Activated naive CD8-positive, alpha-beta T cell treated with anti-CD3 and anti-CD28 coated beads for 36 hours (primary cell): ENCODE data around the gene RASA3. TPM values are rescaled to one million over a fixed set of nuclear protein-coding genes. Genes with fewer than 3 reads are reported as not detected.

ENCODE experiments used
- DNase-seq: peaks from one replicate; pipeline ENCODE4 v3.0.0; 2021
- H3K27ac Mint-ChIP-seq: one replicate; pipeline ENCODE4 v1.8.0; 2022; ENCODE audit warnings: mild to moderate bottlenecking, moderate library complexity, mixed read lengths
- H3K27me3 Mint-ChIP-seq: one replicate; pipeline ENCODE4 v1.8.0; 2022; ENCODE audit warnings: mild to moderate bottlenecking, mixed read lengths
- H3K36me3 Mint-ChIP-seq: one replicate; pipeline ENCODE4 v1.8.0; 2021; ENCODE audit warnings: mild to moderate bottlenecking, mixed read lengths
- H3K4me1 Mint-ChIP-seq: one replicate; pipeline ENCODE4 v1.8.0; 2021; ENCODE audit warnings: mixed read lengths
- H3K4me3 Mint-ChIP-seq: one replicate; pipeline ENCODE4 v1.8.0; 2022; ENCODE audit warnings: mild to moderate bottlenecking, moderate library complexity, mixed read lengths
- H3K9me3 Mint-ChIP-seq: one replicate; pipeline ENCODE4 v1.8.0; 2022; ENCODE audit warnings: mixed read lengths
- total RNA-seq, 2 experiments: library from RNA; stranded (reverse); gene quantifications; one replicate each; pipeline ENCODE4 v1.2.3, GENCODE V29; 2021

The RASA3 gene
- total RNA-seq, 2 experiments from 2014 or later = 25.6 to 26.5 TPM

DNA sequence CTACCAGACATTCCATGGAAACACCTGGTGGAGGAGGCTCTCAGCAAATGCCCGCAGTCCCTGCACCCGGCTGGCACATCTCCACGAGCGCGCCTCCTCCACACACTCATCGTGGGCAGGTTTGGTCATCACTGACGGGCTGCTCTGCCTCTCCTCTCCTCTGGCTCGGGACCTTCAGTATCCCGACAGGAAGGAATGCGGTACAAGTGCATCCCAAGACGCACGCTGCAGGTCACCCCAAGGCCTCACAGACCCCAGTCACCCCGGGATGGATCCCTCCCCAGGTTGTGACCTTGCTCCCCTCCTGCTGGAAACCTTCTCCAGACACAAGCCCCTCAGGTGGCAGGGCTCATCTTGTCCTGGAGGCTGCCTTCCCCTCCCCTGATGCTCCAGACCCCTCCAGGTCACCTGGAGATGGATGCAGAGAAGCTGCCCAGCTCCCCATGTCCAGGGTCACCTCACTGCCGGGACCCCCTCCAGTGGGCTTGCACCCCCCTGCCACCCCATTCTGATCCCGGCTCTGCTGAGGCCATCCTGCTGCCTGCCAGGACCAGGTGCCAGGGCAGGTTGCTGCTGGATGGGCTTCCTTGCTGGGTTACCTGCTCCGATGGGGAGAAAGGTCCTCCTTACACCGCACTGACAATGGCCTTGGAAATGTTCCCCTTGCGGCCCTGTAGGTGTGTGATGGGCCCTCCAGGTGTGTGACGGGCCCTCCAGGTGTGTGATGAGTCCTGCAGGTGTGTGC lies 188.4 kb downstream of the RASA3 start:
- H3K27me3 Mint-ChIP-seq = no peaks in the 10 kb centered on the region
- peaks cover 3% of the 10 kb centered on the region for H3K4me1 Mint-ChIP-seq
- DNase-seq = no peak
- H3K27ac Mint-ChIP-seq = no peak overlapping the region
- H3K36me3 Mint-ChIP-seq = no peaks in the 10 kb centered on the region
- H3K4me3 Mint-ChIP-seq = no peak overlapping the region
- no peaks in the 10 kb centered on the region for H3K9me3 Mint-ChIP-seq

DNA sequence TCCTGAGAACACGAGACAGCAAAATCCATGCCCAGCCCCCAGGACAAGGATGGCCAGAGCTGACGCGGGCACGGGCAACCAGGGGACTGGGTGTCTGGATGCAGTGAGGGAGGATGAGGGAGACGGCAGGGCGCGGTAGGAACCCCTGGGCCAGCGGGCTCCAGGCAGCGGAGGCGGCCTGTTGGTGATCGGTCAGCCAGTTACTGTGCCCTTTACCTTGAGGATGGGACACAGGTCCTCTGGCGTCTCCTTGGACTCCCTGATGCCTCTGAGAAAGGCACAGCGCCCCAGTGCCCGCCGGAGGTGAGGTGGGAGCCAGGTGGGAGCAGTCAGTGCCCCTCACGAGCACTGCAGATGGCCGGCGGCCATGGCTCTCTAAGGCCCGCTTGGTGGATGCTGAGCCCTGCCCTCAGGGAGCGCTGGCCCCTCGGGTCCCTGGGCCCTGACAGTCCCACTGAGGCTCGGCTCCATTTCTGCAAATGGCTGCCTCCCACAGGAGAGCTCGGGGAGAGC lies 189.8 kb downstream of the RASA3 start:
- Mint-ChIP-seq H3K4me3 (no peak overlapping the region), H3K4me1 (no peaks in the 10 kb centered on the region), H3K36me3 (no peaks in the 10 kb centered on the region), H3K27me3 (no peaks in the 10 kb centered on the region), H3K27ac (no peak overlapping the region), H3K9me3 (no peaks in the 10 kb centered on the region)
- DNase-seq = no peak

DNA sequence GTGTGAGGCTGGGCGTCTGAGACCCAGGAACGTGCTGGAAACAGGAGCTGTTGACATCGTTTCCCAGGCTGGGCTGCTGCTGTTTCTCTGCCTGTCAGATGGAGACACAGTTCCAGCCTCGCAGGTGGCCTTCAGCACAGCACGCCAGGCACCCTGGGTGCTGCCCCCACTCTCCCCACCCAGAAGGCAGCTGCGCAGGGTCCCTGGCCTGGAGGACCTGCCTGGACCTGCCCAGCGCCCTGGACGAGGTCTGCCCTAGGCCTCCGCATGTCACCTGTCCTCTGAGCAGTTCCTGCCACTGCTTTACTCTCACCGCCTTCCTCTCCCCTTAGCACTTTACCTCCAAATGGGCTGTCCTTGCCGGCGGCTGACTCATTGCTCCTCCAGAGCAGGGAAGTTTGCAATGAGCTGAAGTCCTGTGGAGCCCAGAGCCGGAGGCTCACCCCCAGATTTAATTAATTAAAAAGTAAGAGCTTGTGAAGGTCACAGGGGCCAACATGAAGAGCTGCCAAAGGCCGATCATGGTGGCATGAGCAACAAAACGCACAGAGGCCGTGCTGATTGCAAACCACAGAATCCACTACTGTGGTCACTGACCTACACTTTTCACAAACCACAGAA lies 190.7 kb downstream of the RASA3 start:
- no peaks in the 10 kb centered on the region for H3K4me1 Mint-ChIP-seq
- no peak overlapping the region for H3K4me3 Mint-ChIP-seq
- H3K27ac Mint-ChIP-seq = no peak overlapping the region
- H3K9me3 Mint-ChIP-seq = no peaks in the 10 kb centered on the region
- H3K27me3 Mint-ChIP-seq = no peaks in the 10 kb centered on the region
- DNase-seq = no peak
- H3K36me3 Mint-ChIP-seq = no peaks in the 10 kb centered on the region

DNA sequence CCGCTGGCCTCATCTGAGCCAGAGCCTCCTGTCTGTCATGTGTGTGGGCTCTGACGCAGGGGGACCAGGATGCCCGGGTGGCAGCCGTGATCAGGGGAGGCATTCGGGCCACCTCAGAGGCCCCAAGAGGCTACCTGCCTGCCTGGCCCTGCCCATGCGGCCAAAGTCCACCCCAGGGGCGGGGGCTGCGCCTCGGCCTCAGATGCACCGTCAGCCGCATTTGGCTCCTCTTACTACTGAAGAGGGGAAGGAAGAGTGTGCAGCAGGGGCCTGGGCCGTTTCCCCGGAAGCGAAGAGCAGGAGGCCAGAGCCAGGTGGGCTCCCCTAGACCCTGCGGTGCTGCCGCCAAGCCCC lies 192.5 kb downstream of the RASA3 start:
- Mint-ChIP-seq H3K27me3 (no peaks in the 10 kb centered on the region), H3K4me3 (no peak overlapping the region), H3K4me1 (no peaks in the 10 kb centered on the region), H3K9me3 (no peaks in the 10 kb centered on the region), H3K36me3 (no peaks in the 10 kb centered on the region), H3K27ac (no peak overlapping the region)
- DNase-seq = no peak

DNA sequence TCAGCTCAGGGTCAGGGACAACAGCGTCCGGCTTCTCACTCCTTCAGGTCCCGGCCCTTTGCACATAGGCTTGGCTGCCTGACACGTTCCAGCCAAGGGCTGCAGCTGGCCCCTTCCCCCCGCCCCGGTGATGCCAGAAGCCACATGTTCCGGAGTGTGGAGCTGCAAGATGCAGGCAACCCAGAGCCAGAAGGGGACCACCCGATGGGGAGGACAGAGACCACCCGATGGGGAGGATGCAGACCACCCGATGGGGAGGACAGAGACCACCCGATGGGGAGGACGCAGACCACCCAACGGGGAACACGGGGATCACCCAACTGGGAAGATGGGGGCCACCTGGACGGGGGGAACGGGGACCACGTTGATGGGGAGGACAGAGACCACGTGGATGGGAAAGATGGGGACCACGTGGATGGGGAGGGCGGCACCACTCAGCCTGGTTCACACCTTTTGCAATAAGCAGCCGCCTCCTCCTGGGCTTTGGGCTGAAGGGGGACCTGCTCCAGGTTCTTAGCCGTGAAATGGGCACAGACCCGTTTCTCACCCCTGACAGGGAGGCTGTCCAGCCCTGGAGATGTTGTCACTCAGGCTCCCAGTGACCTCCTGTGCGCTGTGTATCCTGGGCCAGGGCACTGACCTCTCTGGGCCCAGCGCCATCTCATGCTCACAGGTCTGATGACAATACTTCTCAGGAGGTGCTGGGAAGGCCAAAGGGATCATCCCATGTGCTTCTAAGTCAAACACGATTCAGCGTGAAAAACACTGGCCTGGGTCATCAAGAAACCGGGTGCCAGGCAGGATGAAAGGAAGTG lies 193.1 kb downstream of the RASA3 start:
- no peaks in the 10 kb centered on the region for H3K9me3 Mint-ChIP-seq
- no peak overlapping the region for H3K4me3 Mint-ChIP-seq
- no peak overlapping the region for H3K27ac Mint-ChIP-seq
- no peaks in the 10 kb centered on the region for H3K36me3 Mint-ChIP-seq
- DNase-seq = no peak
- H3K27me3 Mint-ChIP-seq = no peaks in the 10 kb centered on the region
- H3K4me1 Mint-ChIP-seq = no peaks in the 10 kb centered on the region

DNA sequence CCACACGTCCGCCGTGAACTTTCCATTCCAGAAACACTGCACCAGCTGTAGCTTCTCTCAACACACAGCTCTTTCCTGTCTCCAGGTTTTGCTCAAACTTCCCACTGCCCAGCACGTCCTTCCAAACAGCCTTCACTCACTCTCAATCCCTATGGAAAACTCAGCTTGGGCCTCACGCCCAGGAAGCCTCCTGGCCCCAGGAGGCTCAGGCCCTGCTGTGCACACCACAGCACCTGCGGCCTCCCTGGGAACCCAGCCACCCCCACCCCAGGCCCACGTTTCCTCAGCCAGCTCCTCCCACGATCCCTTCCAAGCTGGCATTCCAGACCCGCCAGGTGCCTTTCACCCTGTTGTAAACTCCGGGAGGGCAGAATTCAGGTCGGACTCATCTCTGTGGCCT lies 193.7 kb downstream of the RASA3 start:
- no peak overlapping the region for H3K4me3 Mint-ChIP-seq
- no peaks in the 10 kb centered on the region for H3K4me1 Mint-ChIP-seq
- no peak overlapping the region for H3K27ac Mint-ChIP-seq
- no peak for DNase-seq
- no peaks in the 10 kb centered on the region for H3K36me3 Mint-ChIP-seq
- H3K9me3 Mint-ChIP-seq = no peaks in the 10 kb centered on the region
- no peaks in the 10 kb centered on the region for H3K27me3 Mint-ChIP-seq

DNA sequence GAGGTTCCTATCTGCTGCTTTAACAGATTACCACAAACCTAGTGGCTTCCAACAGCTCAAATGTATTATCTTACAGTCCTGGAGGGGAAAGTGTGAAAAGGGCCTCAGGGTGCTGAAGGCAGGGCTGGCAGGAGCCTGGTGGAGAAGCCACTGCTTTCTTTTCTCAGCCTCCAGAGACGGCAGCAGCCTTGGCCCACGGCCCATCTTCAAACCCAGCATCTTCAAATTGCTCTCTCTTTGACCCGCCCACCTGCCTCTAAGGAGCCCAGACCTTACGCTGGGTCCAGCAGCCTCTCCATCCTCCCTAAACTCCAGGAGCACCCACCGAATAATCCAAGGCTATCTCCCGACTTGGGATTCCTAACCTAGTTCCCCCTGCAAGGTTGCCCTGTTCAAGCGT lies 194.2 kb downstream of the RASA3 start:
- peaks cover 2% of the 10 kb centered on the region for H3K27me3 Mint-ChIP-seq
- H3K36me3 Mint-ChIP-seq = no peaks in the 10 kb centered on the region
- H3K4me3 Mint-ChIP-seq = no peak overlapping the region
- H3K9me3 Mint-ChIP-seq = no peaks in the 10 kb centered on the region
- H3K4me1 Mint-ChIP-seq = no peaks in the 10 kb centered on the region
- DNase-seq = no peak
- no peak overlapping the region for H3K27ac Mint-ChIP-seq

DNA sequence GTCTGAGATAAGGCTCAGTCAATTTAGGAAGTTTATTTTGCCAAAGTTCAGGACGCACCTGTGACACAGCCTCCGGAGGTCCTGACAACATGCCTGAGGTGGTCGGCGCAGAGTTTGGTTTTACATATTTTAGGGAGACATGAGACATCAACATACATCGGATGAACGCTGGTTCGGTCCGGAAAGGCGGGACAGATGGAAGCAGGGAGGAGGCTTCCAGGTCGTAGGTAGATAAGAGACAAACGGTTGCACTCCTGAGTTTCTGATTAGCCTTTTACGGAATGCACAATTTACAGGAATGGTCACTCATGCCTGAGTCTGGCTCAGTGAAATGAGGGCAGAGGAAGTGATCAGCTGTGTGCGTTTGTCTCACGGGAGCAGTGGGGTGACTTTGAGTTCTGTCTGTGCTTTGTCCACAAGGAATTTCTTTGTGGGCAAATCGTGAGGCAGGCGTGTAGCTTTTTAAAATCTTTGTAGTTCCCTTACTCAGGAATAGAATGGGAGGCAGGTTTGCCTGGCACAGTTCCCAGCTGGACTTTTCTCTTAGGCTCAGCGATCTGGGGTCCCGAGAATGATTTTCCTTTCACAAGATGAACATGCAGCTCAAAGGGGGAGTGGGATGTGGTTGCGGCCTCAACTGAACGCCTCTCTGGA lies 194.8 kb downstream of the RASA3 start:
- peaks cover 5% of the 10 kb centered on the region for H3K27me3 Mint-ChIP-seq
- no peaks in the 10 kb centered on the region for H3K36me3 Mint-ChIP-seq
- H3K9me3 Mint-ChIP-seq = no peaks in the 10 kb centered on the region
- no peak overlapping the region for H3K4me3 Mint-ChIP-seq
- H3K27ac Mint-ChIP-seq = no peak overlapping the region
- DNase-seq = no peak
- H3K4me1 Mint-ChIP-seq = no peaks in the 10 kb centered on the region

DNA sequence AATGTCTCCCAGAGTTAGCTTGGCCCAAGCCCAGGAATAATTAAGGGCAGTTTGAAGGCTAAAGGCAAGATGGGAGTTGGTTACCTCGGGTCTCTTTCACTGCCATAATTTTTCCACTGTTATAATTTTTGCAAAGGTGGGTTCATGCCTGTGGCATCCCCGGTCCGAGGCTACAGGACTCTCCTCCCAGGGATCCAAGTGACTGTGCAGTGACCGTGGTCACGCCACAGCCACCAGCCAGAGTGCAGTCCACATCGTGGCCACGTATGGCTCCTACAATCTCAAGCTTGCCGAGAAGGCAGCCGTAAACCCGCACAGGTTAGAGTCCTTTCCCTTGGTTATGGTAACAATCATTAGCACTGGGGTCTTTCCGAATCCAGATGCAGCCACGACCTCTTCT lies 195.3 kb downstream of the RASA3 start:
- Mint-ChIP-seq H3K9me3 (no peaks in the 10 kb centered on the region), H3K27me3 (peaks cover 5% of the 10 kb centered on the region), H3K36me3 (no peaks in the 10 kb centered on the region), H3K4me1 (no peaks in the 10 kb centered on the region), H3K27ac (no peak overlapping the region), H3K4me3 (no peak overlapping the region)
- no peak for DNase-seq

DNA sequence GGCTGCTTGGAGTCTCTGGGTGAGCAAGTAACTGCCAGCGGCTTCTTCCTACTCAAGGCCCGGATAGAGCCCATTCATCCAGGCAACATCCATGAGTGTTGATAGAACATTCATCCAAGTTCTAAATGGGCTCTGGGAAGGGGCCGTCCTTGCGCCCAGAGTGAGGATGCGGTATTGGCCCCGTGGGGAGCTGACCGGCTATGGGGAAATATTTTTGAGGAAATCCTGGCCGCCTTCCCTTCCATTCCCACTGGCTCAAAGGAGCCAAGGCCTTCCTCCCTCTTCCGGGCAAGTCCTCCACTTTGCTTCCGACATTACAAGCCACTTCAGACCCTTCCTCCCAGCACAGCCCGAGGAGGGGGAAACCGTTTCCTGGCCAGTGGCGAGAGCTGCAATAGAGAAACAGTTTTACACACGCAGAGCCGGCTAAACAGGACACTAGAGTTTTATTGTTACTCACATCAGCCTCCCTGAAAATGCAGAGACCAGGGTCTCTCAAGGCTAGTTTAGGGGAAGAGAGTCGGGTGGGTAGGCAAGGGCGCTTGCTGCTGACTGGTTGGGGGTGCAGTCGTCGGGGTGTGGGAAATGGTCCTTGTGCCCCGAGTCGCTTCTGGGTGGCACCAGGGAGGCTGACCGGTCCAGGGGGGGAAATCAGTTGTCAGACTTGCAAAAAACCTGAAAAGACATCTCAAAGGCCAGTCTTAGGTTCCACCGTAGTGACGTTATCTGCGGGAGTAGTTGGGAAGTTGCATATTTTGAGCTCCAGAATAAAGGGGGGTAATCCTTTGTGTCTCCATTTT lies 196.1 kb downstream of the RASA3 start:
- no peak for DNase-seq
- Mint-ChIP-seq H3K36me3 (no peaks in the 10 kb centered on the region), H3K4me3 (no peak overlapping the region), H3K27ac (no peak overlapping the region), H3K9me3 (no peaks in the 10 kb centered on the region), H3K27me3 (peaks cover 5% of the 10 kb centered on the region), H3K4me1 (peaks cover 7% of the 10 kb centered on the region)

DNA sequence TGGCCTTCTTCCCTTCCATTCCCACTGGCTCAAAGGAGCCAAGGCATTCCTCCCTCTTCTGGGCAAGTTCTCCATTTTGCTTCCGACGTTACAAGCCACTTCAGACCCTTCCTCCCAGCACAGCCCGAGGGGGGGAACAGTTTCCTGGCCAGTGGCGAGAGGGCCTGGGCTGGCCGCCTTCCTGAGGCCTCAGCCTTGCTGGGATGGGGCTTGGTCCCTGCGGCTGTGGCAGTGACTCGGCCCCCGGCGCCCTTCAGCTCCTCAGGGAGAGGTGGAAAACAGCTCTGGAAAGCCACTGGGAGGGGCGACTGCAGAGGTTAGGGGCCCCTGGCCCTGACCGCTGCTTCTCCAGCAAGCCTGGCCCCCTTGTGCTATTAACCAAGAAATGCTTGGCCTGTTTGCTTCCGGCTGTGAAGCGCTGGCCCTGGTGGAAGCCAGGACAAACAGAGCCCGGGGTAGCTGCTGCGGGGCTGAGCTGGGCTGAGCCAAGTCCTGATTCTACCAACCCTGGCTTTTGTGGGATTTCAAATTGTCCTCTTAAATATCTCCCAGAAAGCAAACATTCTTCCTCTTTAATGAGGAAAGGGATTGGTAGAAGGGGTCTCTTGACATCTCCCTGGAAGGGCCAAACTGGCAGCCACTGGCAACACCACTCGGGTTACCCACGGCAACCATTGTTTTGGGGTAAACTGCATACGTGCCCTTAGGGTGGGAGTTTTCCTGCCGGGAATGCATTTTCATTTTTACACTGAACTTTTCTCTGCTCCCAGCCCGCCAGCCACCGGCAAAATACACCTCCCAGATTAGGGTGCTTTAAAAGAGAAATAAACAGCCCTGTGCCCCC lies 197.2 kb downstream of the RASA3 start:
- peaks cover 5% of the 10 kb centered on the region for H3K27me3 Mint-ChIP-seq
- no peak overlapping the region for H3K27ac Mint-ChIP-seq
- no peaks in the 10 kb centered on the region for H3K9me3 Mint-ChIP-seq
- H3K36me3 Mint-ChIP-seq = no peaks in the 10 kb centered on the region
- DNase-seq = no peak
- no peak overlapping the region for H3K4me3 Mint-ChIP-seq
- peaks cover 12% of the 10 kb centered on the region for H3K4me1 Mint-ChIP-seq

DNA sequence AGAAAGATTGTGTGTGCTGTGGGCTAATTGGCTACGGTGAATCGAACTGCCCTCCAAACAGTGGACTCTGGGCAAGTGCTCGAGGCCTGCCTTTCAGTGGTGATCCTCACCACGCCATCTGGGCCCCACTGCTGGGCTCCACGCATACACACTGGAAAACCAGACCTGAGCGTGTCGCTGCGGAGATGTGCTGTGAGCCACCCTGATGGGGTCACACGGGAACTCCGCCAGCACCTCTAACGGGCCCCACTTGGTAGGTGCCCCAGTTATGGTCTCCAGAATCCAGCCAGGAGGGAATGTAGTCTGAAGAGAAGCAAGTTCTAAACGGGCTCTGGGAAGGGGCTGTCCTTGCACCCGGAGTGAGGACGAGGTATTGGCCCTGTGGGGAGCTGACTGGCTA lies 197.8 kb downstream of the RASA3 start:
- Mint-ChIP-seq H3K9me3 (no peaks in the 10 kb centered on the region), H3K27me3 (peaks cover 5% of the 10 kb centered on the region), H3K4me1 (peaks cover 12% of the 10 kb centered on the region), H3K36me3 (no peaks in the 10 kb centered on the region), H3K4me3 (no peak overlapping the region), H3K27ac (no peak overlapping the region)
- DNase-seq = no peak

DNA sequence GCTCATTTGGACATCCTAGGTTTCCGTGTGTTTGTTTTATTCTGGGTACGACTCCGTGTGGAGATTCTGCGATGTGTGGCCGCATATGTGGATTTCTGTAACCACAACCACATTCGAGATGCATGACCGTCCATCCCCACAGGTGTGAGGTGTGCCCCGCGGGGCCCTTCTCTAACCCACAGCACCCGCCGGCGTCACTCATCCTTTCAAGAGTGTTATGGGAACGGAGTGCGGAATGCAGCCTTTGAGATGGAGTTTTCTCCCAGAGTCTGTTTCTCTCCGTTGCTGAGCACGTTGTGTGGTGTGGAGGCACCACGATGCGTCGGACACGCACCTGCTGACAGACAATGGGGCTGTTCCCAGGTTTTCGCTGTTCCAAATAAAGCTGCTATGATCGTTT lies 198.5 kb downstream of the RASA3 start:
- Mint-ChIP-seq H3K4me1 (peaks cover 12% of the 10 kb centered on the region), H3K4me3 (no peak overlapping the region), H3K27ac (no peak overlapping the region), H3K27me3 (peaks cover 5% of the 10 kb centered on the region), H3K9me3 (no peaks in the 10 kb centered on the region), H3K36me3 (no peaks in the 10 kb centered on the region)
- DNase-seq = no peak
